HepG2 (cell line): ENCODE results near the gene TVP23A. TPM values are rescaled to one million over a fixed set of nuclear protein-coding genes. Genes with fewer than 3 reads are reported as not detected.

Experiments used
- ATAC-seq: fragments of 200-7000 bp; cut with Tn5 transposase; 3 replicates; pipeline ENCODE4 v1.9.1; 2020; ENCODE audit warnings: mild to moderate bottlenecking, moderate library complexity
- BruUV-seq: library from RNA; stranded (reverse); fragments of 400-500 nt; replicated peaks from 2 replicates; lab custom pipeline; 2021; lab: Mats Ljungman, UMichigan
- CTCF ChIA-PET: fragments of 300-600 bp; formaldehyde crosslinking; extraction: SDS; loops from one replicate; lab custom pipeline; 2021; ENCODE audit warnings: low total read pairs, inconsistent platforms, low intra/inter-chr PET ratio; lab: Yijun Ruan, JAX
- POLR2A ChIA-PET: fragments of 350-600 bp; sonication (Branson Sonifier 250); formaldehyde crosslinking; loops from one replicate; lab custom pipeline; 2020; ENCODE audit warnings: antibody characterized with exemption, inconsistent platforms; lab: Yijun Ruan, JAX
- DNase-seq: peaks from one replicate; pipeline ENCODE4 v3.0.0-alpha.2; 2015; ENCODE audit warnings: low spot score
- FAIRE-seq: peaks from 3 replicates; lab custom pipeline; 2011; peaks lifted over from hg19 to GRCh38; lab: Jason Lieb, UNC
- H2AFZ ChIP-seq: one replicate; pipeline ENCODE4 v1.6.1; 2011; ENCODE audit warnings: low read length, inconsistent platforms
- H3K27ac ChIP-seq: fragments of 300-600 bp; 3 replicates; pipeline ENCODE4 v1.8.0; 2011; ENCODE audit warnings: mixed run types, mild to moderate bottlenecking, mixed read lengths, low read length, inconsistent platforms; ENCODE audit not compliant: insufficient read depth; ENCODE audit errors: extremely low read length
- H3K27me3 ChIP-seq, 2 experiments: fragments of 200-600 bp in 1 of 2; 2 replicates in 1 of 2; 3 replicates in 1 of 2; pipeline versions ENCODE4 v1.6.0 to v1.8.0; 2011; ENCODE audit warnings: low read length in 2 of 2, mild to moderate bottlenecking in 2 of 2, moderate library complexity in 2 of 2, inconsistent platforms in 1 of 2; ENCODE audit not compliant: insufficient read depth in 2 of 2, control insufficient read depth in 1 of 2
- H3K36me3 ChIP-seq, 2 experiments: fragments of 200-600 bp in 1 of 2; replicated peaks in 1 of 2; 2 replicates in 1 of 2; 3 replicates in 1 of 2; pipeline versions ENCODE4 v1.5.1 to v1.8.0; 2011; ENCODE audit warnings: low read length in 2 of 2, inconsistent platforms in 1 of 2; ENCODE audit not compliant: insufficient read depth in 2 of 2, control insufficient read depth in 1 of 2
- H3K4me1 ChIP-seq: 2 replicates; pipeline ENCODE4 v1.5.1; 2012; ENCODE audit warnings: low read length, inconsistent platforms; ENCODE audit not compliant: insufficient read depth
- H3K4me2 ChIP-seq: 2 replicates; pipeline ENCODE4 v1.6.0; 2011; ENCODE audit warnings: low read depth, low read length, inconsistent platforms
- H3K4me3 ChIP-seq, 3 experiments: fragments of 200-600 bp in 1 of 3; sonication (generic), shearing (Covaris generic) in 1 of 3; replicated peaks in 1 of 3; 2 replicates each; pipeline ENCODE4 v1.5.1; 2011 to 2016; ENCODE audit warnings: low read length in 3 of 3, inconsistent platforms in 2 of 3, low read depth in 2 of 3, mild to moderate bottlenecking in 2 of 3, control low read depth in 1 of 3, mixed read lengths in 1 of 3; ENCODE audit not compliant: insufficient read depth in 1 of 3
- H3K79me2 ChIP-seq: one replicate; pipeline ENCODE4 v1.6.1; 2011; ENCODE audit warnings: low read length, inconsistent platforms; ENCODE audit not compliant: insufficient read depth
- H3K9ac ChIP-seq: 2 replicates; pipeline ENCODE4 v1.6.0; 2011; ENCODE audit warnings: mild to moderate bottlenecking, low read depth, low read length, inconsistent platforms; ENCODE audit not compliant: insufficient read depth
- H3K9me3 ChIP-seq: 2 replicates; pipeline ENCODE4 v1.5.1; 2012; ENCODE audit warnings: mild to moderate bottlenecking, low read length
- H4K20me1 ChIP-seq: 2 replicates; pipeline ENCODE4 v1.6.0; 2011; ENCODE audit warnings: inconsistent platforms, mild to moderate bottlenecking, low read length, moderate library complexity; ENCODE audit not compliant: insufficient read depth
- ATF6 ChIP-seq: sonication (generic); formaldehyde crosslinking; conservative IDR thresholded peaks from 2 replicates; pipeline ENCODE4 v1.4.0; 2020; ENCODE audit warnings: missing genetic modification reagents
- BRD4 ChIP-seq: sonication (generic); formaldehyde crosslinking; IDR thresholded peaks from 2 replicates; pipeline ENCODE4 v1.4.0; 2020; ENCODE audit warnings: missing genetic modification reagents
- CBFB ChIP-seq: sonication (generic); formaldehyde crosslinking; IDR thresholded peaks from 2 replicates; pipeline ENCODE4 v1.4.0; 2020; ENCODE audit warnings: missing genetic modification reagents
- DNMT1 ChIP-seq: sonication (generic); formaldehyde crosslinking; IDR thresholded peaks from 2 replicates; pipeline ENCODE4 v1.5.1; 2020; ENCODE audit warnings: mild to moderate bottlenecking, missing genetic modification reagents
- KDM3A ChIP-seq: IDR thresholded peaks from 2 replicates; pipeline ENCODE4 v1.6.1; 2018; ENCODE audit warnings: low read depth, missing compliant biosample characterization
- KDM4B ChIP-seq: sonication (generic); formaldehyde crosslinking; IDR thresholded peaks from 2 replicates; pipeline ENCODE4 v1.4.0; 2020; ENCODE audit warnings: missing genetic modification reagents
- KLF15 ChIP-seq: sonication (generic); formaldehyde crosslinking; IDR thresholded peaks from 2 replicates; pipeline ENCODE4 v1.8.1; 2023; ENCODE audit warnings: borderline replicate concordance, mild to moderate bottlenecking, inconsistent platforms, missing genetic modification reagents, mixed read lengths
- MED8 ChIP-seq: sonication (generic); formaldehyde crosslinking; IDR thresholded peaks from 2 replicates; pipeline ENCODE4 v1.8.1; 2023; ENCODE audit warnings: mild to moderate bottlenecking, missing genetic modification reagents; ENCODE audit not compliant: insufficient replicate concordance
- ZNF513 ChIP-seq: sonication (generic); formaldehyde crosslinking; conservative IDR thresholded peaks from 2 replicates; pipeline ENCODE4 v1.5.0; 2020; ENCODE audit warnings: missing genetic modification reagents
- WGBS: methylation state at CpG from one replicate; pipeline ENCODE4 v1.1.6; 2017; ENCODE audit warnings: low lambda C conversion rate; 5-methylcytosine and 5-hydroxymethylcytosine counted together
- in situ Hi-C: cut with HindIII; loops from 2 replicates; pipeline ENCODE4 v1.10.0; 2017; ENCODE audit warnings: low pct_unique_long_range_greater_than_20kb; ENCODE audit not compliant: extremely low pct_ligation_motif_present
- intact Hi-C: fragments of 100-400 bp; cut with micrococcal nuclease; formaldehyde crosslinking; loops from one replicate; pipeline ENCODE4 v1.10.0; 2022; ENCODE audit not compliant: unreplicated experiment
- polyA plus RNA-seq, 8 experiments: library from polyadenylated mRNA; depleted of rRNA in 3 of 8; stranded (reverse) in 7 of 8; unstranded in 1 of 8; fragments of >200 nt; fragmentation: Illumina TruSeq in 4 of 8; extraction: Trizol in 4 of 8; gene quantifications; 2 replicates each; pipeline versions ENCODE4 v1.2.1 to v1.2.3, GENCODE V29; 2011 to 2016; ENCODE audit warnings: low read depth in 4 of 8, missing spikeins in 1 of 8, mixed read lengths in 1 of 8; ENCODE audit not compliant: insufficient read depth in 1 of 8
- total RNA-seq, 5 experiments: library from RNA; depleted of rRNA; stranded (reverse); fragments of >200 nt; fragmentation: Illumina TruSeq; extraction: Trizol; gene quantifications; 2 replicates each; pipeline ENCODE4 v1.2.3, GENCODE V29; 2016; ENCODE audit warnings: low read depth in 1 of 5
- TF ChIP-seq, protein P1 (sequence below): sonication (generic); formaldehyde crosslinking; IDR thresholded peaks from 2 replicates; pipeline ENCODE4 v1.4.0; 2020; ENCODE audit warnings: mild to moderate bottlenecking, missing genetic modification reagents, borderline replicate concordance

TVP23A gene
- total and polyA plus RNA-seq, 2 of the 13 experiments (the other 11 are each of a cell fraction or from before 2014, with no cell fraction given), result not detected

DNA sequence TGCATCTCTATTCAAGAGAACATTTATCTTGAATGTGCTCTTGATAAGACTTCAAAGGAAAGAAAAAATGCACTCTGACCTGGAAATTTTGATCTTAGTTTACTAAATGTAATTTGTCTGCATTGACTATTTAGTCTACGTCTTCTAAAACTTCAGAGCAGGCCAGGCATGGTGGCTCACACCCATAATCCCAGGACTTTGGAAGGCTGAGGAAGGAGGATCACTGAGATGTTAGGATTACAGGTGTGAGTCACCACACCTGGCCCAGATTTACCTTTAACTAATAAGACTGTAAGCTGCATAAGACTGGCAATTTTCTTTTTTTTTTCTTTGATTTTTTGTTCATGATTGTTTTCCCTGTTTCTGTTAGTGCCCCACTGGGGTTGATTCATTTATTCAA lies 39.6 kb upstream of the TVP23A start:
- H3K27me3 ChIP-seq, result no peaks in the 10 kb centered on the region
- in situ Hi-C loops, result no loop called here
- no TSS peak for BruUV-seq
- H4K20me1 ChIP-seq, result no peaks in the 10 kb centered on the region
- intact Hi-C loops, result no loop called here
- no peaks in the 10 kb centered on the region for H3K36me3 ChIP-seq
- no peak overlapping the region for H2AFZ ChIP-seq
- WGBS, result 0% methylated on average over 1 of the region's 1 CpG
- no peak overlapping the region for H3K27ac ChIP-seq
- FAIRE-seq (no peak), ATAC-seq (no peak), DNase-seq (no peak)
- H3K4me2 ChIP-seq, result no peak overlapping the region
- TF ChIP-seq DNMT1 (CRISPR knock-in tag), result no peak
- TF ChIP-seq, protein P1, sequence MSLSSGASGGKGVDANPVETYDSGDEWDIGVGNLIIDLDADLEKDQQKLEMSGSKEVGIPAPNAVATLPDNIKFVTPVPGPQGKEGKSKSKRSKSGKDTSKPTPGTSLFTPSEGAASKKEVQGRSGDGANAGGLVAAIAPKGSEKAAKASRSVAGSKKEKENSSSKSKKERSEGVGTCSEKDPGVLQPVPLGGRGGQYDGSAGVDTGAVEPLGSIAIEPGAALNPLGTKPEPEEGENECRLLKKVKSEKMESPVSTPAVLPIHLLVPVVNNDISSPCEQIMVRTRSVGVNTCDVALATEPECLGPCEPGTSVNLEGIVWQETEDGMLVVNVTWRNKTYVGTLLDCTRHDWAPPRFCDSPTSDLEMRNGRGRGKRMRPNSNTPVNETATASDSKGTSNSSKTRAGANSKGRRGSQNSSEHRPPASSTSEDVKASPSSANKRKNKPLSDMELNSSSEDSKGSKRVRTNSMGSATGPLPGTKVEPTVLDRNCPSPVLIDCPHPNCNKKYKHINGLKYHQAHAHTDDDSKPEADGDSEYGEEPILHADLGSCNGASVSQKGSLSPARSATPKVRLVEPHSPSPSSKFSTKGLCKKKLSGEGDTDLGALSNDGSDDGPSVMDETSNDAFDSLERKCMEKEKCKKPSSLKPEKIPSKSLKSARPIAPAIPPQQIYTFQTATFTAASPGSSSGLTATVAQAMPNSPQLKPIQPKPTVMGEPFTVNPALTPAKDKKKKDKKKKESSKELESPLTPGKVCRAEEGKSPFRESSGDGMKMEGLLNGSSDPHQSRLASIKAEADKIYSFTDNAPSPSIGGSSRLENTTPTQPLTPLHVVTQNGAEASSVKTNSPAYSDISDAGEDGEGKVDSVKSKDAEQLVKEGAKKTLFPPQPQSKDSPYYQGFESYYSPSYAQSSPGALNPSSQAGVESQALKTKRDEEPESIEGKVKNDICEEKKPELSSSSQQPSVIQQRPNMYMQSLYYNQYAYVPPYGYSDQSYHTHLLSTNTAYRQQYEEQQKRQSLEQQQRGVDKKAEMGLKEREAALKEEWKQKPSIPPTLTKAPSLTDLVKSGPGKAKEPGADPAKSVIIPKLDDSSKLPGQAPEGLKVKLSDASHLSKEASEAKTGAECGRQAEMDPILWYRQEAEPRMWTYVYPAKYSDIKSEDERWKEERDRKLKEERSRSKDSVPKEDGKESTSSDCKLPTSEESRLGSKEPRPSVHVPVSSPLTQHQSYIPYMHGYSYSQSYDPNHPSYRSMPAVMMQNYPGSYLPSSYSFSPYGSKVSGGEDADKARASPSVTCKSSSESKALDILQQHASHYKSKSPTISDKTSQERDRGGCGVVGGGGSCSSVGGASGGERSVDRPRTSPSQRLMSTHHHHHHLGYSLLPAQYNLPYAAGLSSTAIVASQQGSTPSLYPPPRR, result no peak
- no peak for TF ChIP-seq KDM4B (CRISPR knock-in tag)
- TF ChIP-seq KLF15, result no peak
- TF ChIP-seq MED8, result no peak
- no peak for TF ChIP-seq ZNF513 (CRISPR knock-in tag)
- TF ChIP-seq CBFB (CRISPR knock-in tag), result no peak
- no peak for TF ChIP-seq KDM3A (CRISPR knock-in tag)
- TF ChIP-seq ATF6, result no peak
- no peak for TF ChIP-seq BRD4
- 0 out of 2 replicates have a peak, but pooled peaks cover 5% of the 10 kb centered on the region for H3K4me1 ChIP-seq
- CTCF ChIA-PET, result no interaction called here
- H3K79me2 ChIP-seq, result no peaks in the 10 kb centered on the region
- no peak overlapping the region for H3K4me3 ChIP-seq
- H3K9me3 ChIP-seq, result no peaks in the 10 kb centered on the region
- H3K9ac ChIP-seq, result no peak overlapping the region
- POLR2A ChIA-PET, result no interaction called here
